T-helper 2 cell treated with Interferon-gamma antibody and Interleukin-4, amounts not matched to agents 5 μg/mL and 100 μg/mL, for 36 hours (primary cell): ENCODE results near the gene OSBPL7.

ENCODE experiments used
- DNase-seq: peaks from one replicate; pipeline ENCODE4 v3.0.0; 2021; ENCODE audit warnings: low spot score
- H3K27ac Mint-ChIP-seq: one replicate; pipeline ENCODE4 v1.8.0; 2021; ENCODE audit warnings: mild to moderate bottlenecking, mixed read lengths
- H3K27me3 Mint-ChIP-seq: one replicate; pipeline ENCODE4 v1.8.0; 2021; ENCODE audit warnings: low read depth, mixed read lengths
- H3K36me3 Mint-ChIP-seq: one replicate; pipeline ENCODE4 v1.8.0; 2021; ENCODE audit warnings: low read depth, mixed read lengths
- H3K4me1 Mint-ChIP-seq: one replicate; pipeline ENCODE4 v1.8.0; 2021; ENCODE audit warnings: low read depth, mixed read lengths
- H3K4me3 Mint-ChIP-seq: one replicate; pipeline ENCODE4 v1.8.0; 2022; ENCODE audit warnings: mild to moderate bottlenecking, moderate library complexity, mixed read lengths
- H3K9me3 Mint-ChIP-seq: one replicate; pipeline ENCODE4 v1.8.0; 2021; ENCODE audit warnings: mixed read lengths

The OSBPL7 gene

GRCh38 chr17:47852113-47852949, 30.7 kb upstream of the OSBPL7 start:
- H3K4me3 Mint-ChIP-seq = peak overlapping the region; percentile 2
- no peaks in the 10 kb centered on the region for H3K36me3 Mint-ChIP-seq
- H3K9me3 Mint-ChIP-seq = no peaks in the 10 kb centered on the region
- H3K27ac Mint-ChIP-seq = no peak overlapping the region
- peak; percentile 20 for DNase-seq
- H3K4me1 Mint-ChIP-seq = peaks cover 8% of the 10 kb centered on the region
- peaks cover 85% of the 10 kb centered on the region for H3K27me3 Mint-ChIP-seq

DNA sequence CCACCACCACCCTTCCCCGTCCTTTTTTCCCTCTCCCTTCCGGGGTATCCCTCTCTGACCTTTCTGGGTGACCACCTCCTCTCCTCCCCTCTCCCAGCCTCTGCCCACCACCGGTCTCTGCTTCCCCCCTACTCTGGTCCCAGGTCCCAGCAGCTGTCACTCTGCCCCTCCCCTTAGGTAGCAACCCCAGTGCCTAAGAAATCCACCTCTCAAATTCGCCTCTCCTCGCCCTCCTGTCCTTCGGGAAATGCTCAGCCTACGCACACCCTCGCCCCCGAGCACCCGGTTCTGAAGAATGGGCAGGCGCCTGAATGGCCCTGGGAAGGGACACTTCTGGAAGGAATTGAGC, 30.1 kb upstream of the OSBPL7 start:
- no peaks in the 10 kb centered on the region for H3K9me3 Mint-ChIP-seq
- DNase-seq = no peak
- no peaks in the 10 kb centered on the region for H3K36me3 Mint-ChIP-seq
- no peak overlapping the region for H3K27ac Mint-ChIP-seq
- H3K4me1 Mint-ChIP-seq = peaks cover 8% of the 10 kb centered on the region
- peak overlapping the region; percentile 2 for H3K4me3 Mint-ChIP-seq
- H3K27me3 Mint-ChIP-seq = peaks cover 87% of the 10 kb centered on the region

GRCh38 chr17:47850692-47851573, 29.3 kb upstream of the OSBPL7 start, which contains the start of gene SP6:
TSS of gene SP6 (minus strand) at chr17:47851163. CDS start at chr17:47848429, 2,734 bp downstream.
- H3K4me1 Mint-ChIP-seq = peaks cover 8% of the 10 kb centered on the region
- H3K9me3 Mint-ChIP-seq = no peaks in the 10 kb centered on the region
- H3K36me3 Mint-ChIP-seq = no peaks in the 10 kb centered on the region
- peak within 1 kb of the TSS; percentile 47 for H3K4me3 Mint-ChIP-seq
- peak; percentile 65 for DNase-seq
- H3K27ac Mint-ChIP-seq = no peak within 1 kb of the TSS
- H3K27me3 Mint-ChIP-seq = peaks cover 87% of the 10 kb centered on the region

- no peak for DNase-seq
- Mint-ChIP-seq H3K9me3 (no peaks in the 10 kb centered on the region), H3K36me3 (no peaks in the 10 kb centered on the region), H3K27me3 (peaks cover 87% of the 10 kb centered on the region), H3K4me1 (peaks cover 8% of the 10 kb centered on the region), H3K4me3 (peak overlapping the region; percentile 47), H3K27ac (no peak overlapping the region)
Observed at GRCh38 chr17:47850373-47850691, 28.7 kb upstream of the OSBPL7 start.

- Mint-ChIP-seq H3K27me3 (peaks cover 75% of the 10 kb centered on the region), H3K27ac (no peak overlapping the region), H3K4me1 (peaks cover 9% of the 10 kb centered on the region), H3K4me3 (no peak overlapping the region), H3K9me3 (no peaks in the 10 kb centered on the region), H3K36me3 (no peaks in the 10 kb centered on the region)
- no peak for DNase-seq
Observed at GRCh38 chr17:47848198-47848513, 26.6 kb upstream of the OSBPL7 start.

DNA sequence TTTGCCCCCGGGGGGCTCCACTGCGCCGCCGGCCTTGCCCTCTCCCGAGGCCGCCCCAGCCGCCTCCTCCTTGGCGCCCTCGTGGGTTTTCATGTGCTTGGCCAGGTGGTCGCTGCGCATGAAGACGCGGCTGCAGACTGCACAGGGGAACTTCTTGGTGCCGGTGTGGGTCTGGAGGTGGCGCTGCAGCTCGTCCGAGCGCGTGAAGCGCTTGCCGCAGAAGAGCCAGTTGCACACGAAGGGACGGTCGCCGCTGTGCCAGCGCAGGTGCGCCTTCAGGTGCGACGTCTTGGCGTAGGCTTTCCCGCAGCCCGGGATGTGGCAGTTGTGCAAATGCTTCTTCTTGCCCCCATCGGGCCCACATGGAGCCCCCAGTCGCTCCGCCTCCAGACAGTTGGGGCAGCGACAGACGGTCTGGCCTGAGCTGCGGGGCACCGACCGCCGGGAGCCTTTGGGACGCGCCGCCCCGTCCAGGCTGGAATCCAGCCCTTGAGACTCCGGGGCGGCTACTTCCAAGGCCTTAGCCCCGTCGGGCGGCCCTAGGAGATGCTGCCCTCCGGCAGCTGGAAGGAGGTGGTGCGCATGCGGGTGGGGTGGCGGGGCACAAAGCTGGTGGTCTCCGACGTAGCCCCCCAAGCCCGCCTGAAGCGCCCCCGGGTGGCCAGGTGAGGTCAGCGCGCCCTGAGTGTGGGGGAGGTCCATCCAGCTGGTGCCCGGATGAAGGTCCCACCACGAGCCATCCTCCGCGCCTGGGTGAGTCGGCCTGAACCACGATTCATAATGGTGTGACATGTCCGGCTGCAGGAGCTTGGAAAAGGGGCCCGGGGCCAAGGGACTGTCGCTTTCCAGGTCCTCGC, 26.0 kb upstream of the OSBPL7 start:
- peaks cover 70% of the 10 kb centered on the region for H3K27me3 Mint-ChIP-seq
- H3K9me3 Mint-ChIP-seq = no peaks in the 10 kb centered on the region
- H3K4me1 Mint-ChIP-seq = peaks cover 10% of the 10 kb centered on the region
- no peak overlapping the region for H3K4me3 Mint-ChIP-seq
- no peak for DNase-seq
- no peaks in the 10 kb centered on the region for H3K36me3 Mint-ChIP-seq
- H3K27ac Mint-ChIP-seq = no peak overlapping the region

- H3K27ac Mint-ChIP-seq = no peak overlapping the region
- H3K36me3 Mint-ChIP-seq = no peaks in the 10 kb centered on the region
- no peaks in the 10 kb centered on the region for H3K9me3 Mint-ChIP-seq
- H3K4me1 Mint-ChIP-seq = peaks cover 8% of the 10 kb centered on the region
- peaks cover 62% of the 10 kb centered on the region for H3K27me3 Mint-ChIP-seq
- H3K4me3 Mint-ChIP-seq = no peak overlapping the region
- no peak for DNase-seq
Observed at GRCh38 chr17:47846716-47847340, 25.2 kb upstream of the OSBPL7 start.

DNA sequence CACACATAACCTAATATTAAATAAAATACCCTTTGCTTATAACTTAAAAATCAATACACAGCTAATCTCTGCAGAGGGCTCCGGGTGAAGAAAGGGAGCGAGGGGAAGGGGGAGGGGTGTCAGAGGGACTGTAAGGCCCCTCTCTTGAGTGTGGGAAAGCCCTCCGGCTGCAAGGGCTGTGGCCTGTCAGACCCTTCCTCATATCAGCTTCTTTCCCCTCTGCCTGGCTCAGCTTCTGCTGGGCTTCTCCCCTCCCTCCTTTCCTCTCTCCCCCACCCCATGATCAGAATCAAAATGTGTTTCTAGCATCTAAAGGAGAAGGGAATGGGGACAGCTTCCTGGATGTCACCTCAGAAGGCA, 24.1 kb upstream of the OSBPL7 start:
- H3K9me3 Mint-ChIP-seq = no peaks in the 10 kb centered on the region
- no peak overlapping the region for H3K27ac Mint-ChIP-seq

DNA sequence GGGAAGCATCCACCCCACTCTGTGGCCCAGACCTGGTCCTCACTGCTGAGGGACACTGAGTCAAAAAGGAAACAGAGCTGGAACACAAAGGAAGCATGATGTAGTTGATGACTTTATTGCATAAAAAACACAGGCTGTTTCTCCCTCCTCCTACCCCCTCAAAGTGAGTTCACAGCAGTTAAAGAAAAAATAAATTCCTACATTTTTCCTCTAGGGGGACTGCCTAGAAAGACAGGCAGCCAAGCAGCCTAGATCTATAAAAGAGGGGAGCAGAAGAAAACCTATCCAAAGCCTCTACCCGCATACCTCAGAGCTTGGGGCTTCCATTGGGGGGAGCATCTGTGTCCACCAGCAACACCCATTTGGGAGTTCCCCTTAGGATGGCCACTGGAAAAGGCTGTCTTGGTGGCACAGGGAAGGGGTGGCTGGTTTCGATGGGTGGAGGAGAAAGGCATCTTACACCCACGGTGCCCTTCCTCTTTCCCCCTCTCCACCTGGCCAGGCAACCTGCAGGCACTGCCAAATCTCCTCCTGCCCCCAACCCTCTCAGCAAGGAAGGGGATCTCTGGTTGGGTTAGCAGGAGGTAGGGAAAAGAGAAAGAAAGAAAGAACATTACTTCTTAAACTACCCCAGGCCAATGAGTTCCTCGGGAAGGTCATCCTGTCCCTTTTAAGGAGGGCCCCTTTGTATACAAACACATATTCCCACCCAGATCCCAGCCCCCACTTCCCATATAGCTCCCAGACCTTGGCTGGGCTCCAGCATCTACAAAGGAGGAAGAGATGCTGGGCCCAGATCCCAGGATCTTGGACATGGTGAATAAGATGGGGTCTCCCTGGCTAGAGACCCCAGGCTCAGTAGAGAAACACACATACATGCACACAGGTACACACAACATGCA, 23.5 kb upstream of the OSBPL7 start:
- H3K27me3 Mint-ChIP-seq = peaks cover 51% of the 10 kb centered on the region
- H3K36me3 Mint-ChIP-seq = no peaks in the 10 kb centered on the region
- peaks cover 18% of the 10 kb centered on the region for H3K4me1 Mint-ChIP-seq
- DNase-seq = no peak
- H3K27ac Mint-ChIP-seq = no peak overlapping the region
- H3K9me3 Mint-ChIP-seq = no peaks in the 10 kb centered on the region
- H3K4me3 Mint-ChIP-seq = no peak overlapping the region

More for the DNA sequence above, 24.1 kb upstream of the OSBPL7 start:
- Mint-ChIP-seq H3K27me3 (peaks cover 57% of the 10 kb centered on the region), H3K4me3 (no peak overlapping the region), H3K36me3 (no peaks in the 10 kb centered on the region), H3K4me1 (peaks cover 13% of the 10 kb centered on the region)
- DNase-seq = no peak

- no peak for DNase-seq
- Mint-ChIP-seq H3K4me3 (no peak overlapping the region), H3K27me3 (peaks cover 42% of the 10 kb centered on the region), H3K9me3 (no peaks in the 10 kb centered on the region), H3K4me1 (peaks cover 21% of the 10 kb centered on the region), H3K27ac (no peak overlapping the region), H3K36me3 (no peaks in the 10 kb centered on the region)
Observed at GRCh38 chr17:47844227-47844626, 22.6 kb upstream of the OSBPL7 start.

DNA sequence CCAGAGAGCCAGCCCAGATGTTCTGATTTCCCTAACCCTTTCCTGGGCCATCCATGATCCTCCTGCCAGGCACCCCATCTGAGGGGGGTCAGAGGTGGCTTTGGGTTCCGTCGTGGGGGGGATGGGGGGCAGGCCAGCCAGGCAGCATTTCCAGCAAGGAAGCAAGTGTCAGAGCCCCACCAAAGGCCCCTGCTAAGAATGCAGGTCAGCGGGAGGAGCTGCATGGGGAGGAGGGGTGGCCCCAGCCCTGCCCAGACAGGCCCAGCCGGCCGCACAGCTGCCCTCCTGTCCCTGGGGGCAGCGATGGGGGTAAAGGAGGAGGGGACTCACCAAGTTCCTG, 21.8 kb upstream of the OSBPL7 start:
- H3K9me3 Mint-ChIP-seq = no peaks in the 10 kb centered on the region
- H3K4me3 Mint-ChIP-seq = no peak overlapping the region
- peaks cover 21% of the 10 kb centered on the region for H3K4me1 Mint-ChIP-seq
- H3K36me3 Mint-ChIP-seq = no peaks in the 10 kb centered on the region
- no peak for DNase-seq
- peaks cover 34% of the 10 kb centered on the region for H3K27me3 Mint-ChIP-seq
- H3K27ac Mint-ChIP-seq = no peak overlapping the region

- Mint-ChIP-seq H3K27me3 (peaks cover 24% of the 10 kb centered on the region), H3K36me3 (no peaks in the 10 kb centered on the region), H3K9me3 (no peaks in the 10 kb centered on the region), H3K4me3 (peak overlapping the region; percentile 99), H3K4me1 (peaks cover 21% of the 10 kb centered on the region), H3K27ac (peak overlapping the region; percentile 93)
- no peak for DNase-seq
Observed at GRCh38 chr17:47841488-47842291, 20.1 kb upstream of the OSBPL7 start.
